ENCODE measurements around the gene KRCC1.

The KRCC1 gene

DNA sequence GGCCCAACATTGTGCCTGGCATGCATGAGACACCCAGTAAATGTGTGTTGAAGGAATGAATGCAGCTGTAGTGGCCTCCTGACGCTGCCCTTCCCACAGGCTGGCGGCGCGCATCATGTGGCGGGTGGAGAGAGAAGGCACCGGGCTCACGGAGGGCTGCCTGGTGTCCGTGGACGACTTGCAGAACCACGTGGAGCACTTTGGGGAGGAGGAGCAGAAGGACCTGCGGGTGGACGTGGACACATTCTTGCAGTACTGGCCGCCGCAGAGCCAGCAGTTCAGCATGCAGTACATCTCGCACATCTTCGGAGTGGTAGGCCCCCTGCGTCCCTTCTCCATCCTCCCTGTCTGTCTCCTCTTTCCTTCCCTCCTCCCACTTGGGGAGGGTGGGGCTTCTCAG lies 32.2 kb upstream of the KRCC1 start:
- no peak overlapping the region for H3K4me3 ChIP-seq (ENCODE audit: low read depth, low read length)
- CTCF ChIA-PET = no interaction called here
- TF ChIP-seq, protein P1, sequence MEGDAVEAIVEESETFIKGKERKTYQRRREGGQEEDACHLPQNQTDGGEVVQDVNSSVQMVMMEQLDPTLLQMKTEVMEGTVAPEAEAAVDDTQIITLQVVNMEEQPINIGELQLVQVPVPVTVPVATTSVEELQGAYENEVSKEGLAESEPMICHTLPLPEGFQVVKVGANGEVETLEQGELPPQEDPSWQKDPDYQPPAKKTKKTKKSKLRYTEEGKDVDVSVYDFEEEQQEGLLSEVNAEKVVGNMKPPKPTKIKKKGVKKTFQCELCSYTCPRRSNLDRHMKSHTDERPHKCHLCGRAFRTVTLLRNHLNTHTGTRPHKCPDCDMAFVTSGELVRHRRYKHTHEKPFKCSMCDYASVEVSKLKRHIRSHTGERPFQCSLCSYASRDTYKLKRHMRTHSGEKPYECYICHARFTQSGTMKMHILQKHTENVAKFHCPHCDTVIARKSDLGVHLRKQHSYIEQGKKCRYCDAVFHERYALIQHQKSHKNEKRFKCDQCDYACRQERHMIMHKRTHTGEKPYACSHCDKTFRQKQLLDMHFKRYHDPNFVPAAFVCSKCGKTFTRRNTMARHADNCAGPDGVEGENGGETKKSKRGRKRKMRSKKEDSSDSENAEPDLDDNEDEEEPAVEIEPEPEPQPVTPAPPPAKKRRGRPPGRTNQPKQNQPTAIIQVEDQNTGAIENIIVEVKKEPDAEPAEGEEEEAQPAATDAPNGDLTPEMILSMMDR (IDR thresholded peaks at IDR 0.05; ENCODE audit: insufficient read depth, low read length, missing control alignments) = no peak
- DNase-seq (ENCODE audit: low read depth, low spot score) = no peak
- POLR2A ChIA-PET = no interaction called here

DNA sequence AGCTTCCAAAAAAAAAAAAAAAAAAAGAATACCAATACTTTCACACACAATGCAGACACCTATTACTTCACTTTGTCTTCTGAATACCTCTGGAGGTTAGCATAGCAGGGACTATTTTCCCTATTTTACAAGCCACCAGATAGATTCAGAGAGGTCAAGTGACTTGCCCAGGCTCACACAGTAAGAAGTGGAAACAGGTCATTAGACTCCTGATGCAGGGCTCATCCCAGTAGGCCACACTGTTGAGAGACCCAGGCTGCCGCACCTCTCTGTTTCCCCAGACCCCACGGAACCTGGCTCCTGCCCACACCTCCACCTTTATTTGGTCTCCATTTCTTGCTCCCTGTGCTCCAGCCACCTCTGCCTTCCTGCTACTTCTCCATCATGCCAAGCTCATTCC lies 31.5 kb upstream of the KRCC1 start:
- no peak for DNase-seq (ENCODE audit: low read depth, low spot score)
- H3K4me3 ChIP-seq (ENCODE audit: low read depth, low read length) = no peak overlapping the region
- TF ChIP-seq, protein P1 (IDR thresholded peaks at IDR 0.05; ENCODE audit: insufficient read depth, low read length, missing control alignments) = no peak
- CTCF ChIA-PET = no interaction called here
- POLR2A ChIA-PET = no interaction called here

DNA sequence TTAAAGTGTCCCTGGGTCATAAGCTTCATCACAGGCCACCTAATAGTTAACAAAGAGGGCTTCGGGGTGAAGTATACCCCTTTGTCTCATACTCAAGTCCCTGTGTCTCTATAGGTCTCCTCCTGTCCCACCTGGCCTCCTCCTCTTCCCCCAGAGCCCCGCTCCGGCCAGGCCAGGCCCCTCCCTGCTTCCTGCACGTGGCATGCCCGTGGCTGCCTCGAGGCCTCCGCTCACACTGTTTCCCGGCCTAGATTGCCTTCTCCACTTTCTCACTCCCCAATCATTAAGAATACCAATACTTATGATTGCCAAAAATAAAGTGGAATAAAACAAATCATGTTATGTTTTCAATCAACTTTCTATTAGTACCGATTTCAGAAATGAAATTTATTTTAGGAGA lies 30.8 kb upstream of the KRCC1 start:
- no peak overlapping the region for H3K4me3 ChIP-seq (ENCODE audit: low read depth, low read length)
- TF ChIP-seq, protein P1 (IDR thresholded peaks at IDR 0.05; ENCODE audit: insufficient read depth, low read length, missing control alignments) = no peak
- DNase-seq (ENCODE audit: low read depth, low spot score) = no peak
- CTCF ChIA-PET = no interaction called here
- POLR2A ChIA-PET = no interaction called here

DNA sequence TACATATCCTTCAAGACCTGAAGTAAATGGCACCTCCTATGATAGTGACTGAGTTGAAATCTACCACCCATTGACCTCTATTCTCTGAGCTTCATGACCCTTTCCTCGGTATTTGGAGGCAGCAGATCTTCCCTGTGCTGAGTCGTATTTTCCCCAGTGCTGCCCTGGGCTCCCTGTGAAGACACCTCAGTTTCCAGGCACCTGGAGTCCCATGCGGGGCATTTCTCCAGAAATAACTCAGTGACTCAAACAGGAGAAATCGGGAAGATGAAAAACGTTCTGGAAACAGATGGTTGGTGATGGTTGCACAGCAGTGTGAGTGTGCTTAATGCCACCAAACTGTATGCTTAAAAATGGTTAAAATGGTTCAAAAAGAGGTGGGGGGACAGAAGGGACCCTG lies 30.0 kb upstream of the KRCC1 start:
- CTCF ChIA-PET = interaction anchor here (1.0 kb wide), 1 partner anchor 25 kb away, joined by 4 read pairs; no protein-coding TSS in a partner anchor
- DNase-seq (ENCODE audit: low read depth, low spot score) = no peak
- no peak overlapping the region for H3K4me3 ChIP-seq (ENCODE audit: low read depth, low read length)
- POLR2A ChIA-PET = no interaction called here
- TF ChIP-seq, protein P1 (IDR thresholded peaks at IDR 0.05; ENCODE audit: insufficient read depth, low read length, missing control alignments) = no peak

DNA sequence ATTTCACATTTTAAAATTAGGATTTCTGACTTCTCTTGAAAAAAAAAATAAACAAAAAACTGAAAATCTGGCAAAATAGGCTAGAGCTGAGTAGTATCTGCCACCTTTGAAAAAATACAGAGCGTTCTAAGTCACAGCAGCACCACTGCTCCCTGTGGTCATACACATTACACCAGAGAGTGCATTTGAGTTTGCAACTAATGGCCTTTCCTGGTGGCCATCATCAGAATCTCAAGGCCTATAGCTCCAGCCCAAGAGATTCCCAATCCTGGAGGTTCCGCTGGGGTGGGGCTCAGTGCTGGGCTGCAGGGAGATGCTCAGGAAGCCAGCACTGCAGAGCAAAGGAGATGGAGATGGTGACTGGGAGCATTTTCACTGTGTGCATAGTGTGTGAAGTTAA lies 29.5 kb upstream of the KRCC1 start:
- ChIA-PET CTCF (interaction anchor here (1.0 kb wide), 1 partner anchor 25 kb away, joined by 4 read pairs; no protein-coding TSS in a partner anchor), POLR2A (no interaction called here)
- no peak overlapping the region for H3K4me3 ChIP-seq (ENCODE audit: low read depth, low read length)
- TF ChIP-seq, protein P1 (IDR thresholded peaks at IDR 0.05; ENCODE audit: insufficient read depth, low read length, missing control alignments) = no peak
- no peak for DNase-seq (ENCODE audit: low read depth, low spot score)

DNA sequence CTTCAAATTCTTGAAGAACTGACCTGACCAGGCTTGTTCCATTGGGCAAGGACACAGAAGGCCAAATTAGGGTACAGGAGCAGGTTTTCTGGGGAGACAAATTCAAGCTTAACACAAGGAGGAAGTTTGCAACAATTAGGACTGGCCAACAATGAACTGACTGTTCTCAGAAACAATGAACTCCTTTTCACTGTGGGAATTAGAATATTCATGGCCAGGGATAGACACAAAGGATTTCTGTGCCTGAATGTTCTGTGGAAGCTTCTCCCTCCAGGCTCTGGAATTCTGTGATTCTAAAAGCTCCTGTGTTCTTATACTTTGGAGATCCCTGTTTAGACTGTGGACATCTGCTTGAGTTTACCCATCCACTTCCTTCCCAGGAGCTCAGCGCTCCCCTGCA lies 27.2 kb upstream of the KRCC1 start:
- ChIA-PET CTCF (interaction anchor here (1.0 to 4.0 kb wide), 2 partner anchors 10 to 22 kb away, joined by 3 to 19 read pairs; no protein-coding TSS in a partner anchor), POLR2A (no interaction called here)
- DNase-seq (ENCODE audit: low read depth, low spot score) = no peak
- TF ChIP-seq, protein P1 (IDR thresholded peaks at IDR 0.05; ENCODE audit: insufficient read depth, low read length, missing control alignments) = no peak
- no peak overlapping the region for H3K4me3 ChIP-seq (ENCODE audit: low read depth, low read length)
